Kidney (tissue), 14 donors: ENCODE measurements around the gene DDX5. TPM values are rescaled to one million over a fixed set of nuclear protein-coding genes. Genes with fewer than 3 reads are reported as not detected.

ENCODE experiments used
- DNase-seq, 5 donors: peaks; one replicate each; pipeline ENCODE4 v3.0.0-alpha.2; 2013 to 2020
- FAIRE-seq: peaks from 2 replicates; lab custom pipeline; 2012; peaks lifted over from hg19 to GRCh38; lab: Jason Lieb, UNC
- H3K27ac ChIP-seq, 2 donors: one replicate each; pipeline ENCODE4 v1.7.0; 2013; ENCODE audit warnings: low read depth in 2 of 2, low read length in 2 of 2, inconsistent platforms in 1 of 2
- H3K27me3 ChIP-seq: one replicate; pipeline ENCODE4 v1.7.1; 2013; ENCODE audit warnings: low read length, inconsistent platforms; ENCODE audit not compliant: control insufficient read depth, insufficient read depth
- H3K36me3 ChIP-seq, 3 donors: one replicate each; pipeline versions ENCODE4 v1.7.0 to v1.7.1; 2013; ENCODE audit warnings: low read length in 3 of 3, control low read depth in 1 of 3, inconsistent platforms in 1 of 3; ENCODE audit not compliant: insufficient read depth in 3 of 3, control insufficient read depth in 2 of 3
- H3K4me1 ChIP-seq, 3 donors: one replicate each; pipeline versions ENCODE4 v1.7.0 to v1.7.1; 2013; ENCODE audit warnings: low read length in 3 of 3, inconsistent platforms in 1 of 3, low read depth in 1 of 3; ENCODE audit not compliant: control insufficient read depth in 2 of 3, insufficient read depth in 2 of 3
- H3K4me3 ChIP-seq, 3 donors: one replicate each; pipeline versions ENCODE4 v1.7.0 to v1.8.1; 2013; ENCODE audit warnings: low read length in 3 of 3, control low read depth in 1 of 3, inconsistent platforms in 1 of 3
- H3K9ac ChIP-seq, 3 donors: one replicate each; pipeline versions ENCODE4 v1.7.0 to v1.7.1; 2013; ENCODE audit warnings: low read length in 3 of 3, control low read depth in 1 of 3, inconsistent platforms in 1 of 3
- H3K9me3 ChIP-seq, 3 donors: one replicate each; pipeline versions ENCODE4 v1.7.0 to v1.7.1; 2013; ENCODE audit warnings: low read length in 3 of 3, control low read depth in 1 of 3, inconsistent platforms in 1 of 3; ENCODE audit not compliant: control insufficient read depth in 2 of 3, insufficient read depth in 1 of 3
- intact Hi-C: fragments of 100-400 bp; cut with DNase I; formaldehyde crosslinking; loops from one replicate; pipeline ENCODE4 v1.11.1; 2022
- polyA plus RNA-seq: library from polyadenylated mRNA; stranded (reverse); fragments of 350-450 nt; fragmentation: Illumina TruSeq; extraction: RNeasy Lipid Tissue Mini Kit (QIAGEN cat#74804); gene quantifications from one replicate; pipeline ENCODE4 v1.2.3, GENCODE V29; 2014; ENCODE audit warnings: low read depth, low replicate concordance; ENCODE audit not compliant: insufficient read depth
- total RNA-seq: library from RNA; stranded (reverse); fragmentation: NEBNext Ultra II Directional; extraction: Animal tissue kit (Norgen Biotek cat#: 25700); gene quantifications from one replicate; pipeline ENCODE4 v1.2.1, GENCODE V29; 2021
- TF ChIP-seq, protein P1 (sequence below): IDR thresholded peaks from 3 replicates; pipeline ENCODE4 v1.5.1; 2012; ENCODE audit warnings: mild to moderate bottlenecking, moderate library complexity, borderline replicate concordance; ENCODE audit not compliant: insufficient read depth; ENCODE audit errors: extremely low read depth
- donor health status: control.
- donor health status: control.
- donor health status: control.
- donor health status: control.
- donor health status: control.
- donor health status: DM: yes; HTN: yes; CAD: no.
- donor health status: Normal renal cell carcinoma (clear cell type).

DDX5 gene
- total and polyA plus RNA-seq, 2 donors from 2014 or later: 343 to 769 TPM

DNA sequence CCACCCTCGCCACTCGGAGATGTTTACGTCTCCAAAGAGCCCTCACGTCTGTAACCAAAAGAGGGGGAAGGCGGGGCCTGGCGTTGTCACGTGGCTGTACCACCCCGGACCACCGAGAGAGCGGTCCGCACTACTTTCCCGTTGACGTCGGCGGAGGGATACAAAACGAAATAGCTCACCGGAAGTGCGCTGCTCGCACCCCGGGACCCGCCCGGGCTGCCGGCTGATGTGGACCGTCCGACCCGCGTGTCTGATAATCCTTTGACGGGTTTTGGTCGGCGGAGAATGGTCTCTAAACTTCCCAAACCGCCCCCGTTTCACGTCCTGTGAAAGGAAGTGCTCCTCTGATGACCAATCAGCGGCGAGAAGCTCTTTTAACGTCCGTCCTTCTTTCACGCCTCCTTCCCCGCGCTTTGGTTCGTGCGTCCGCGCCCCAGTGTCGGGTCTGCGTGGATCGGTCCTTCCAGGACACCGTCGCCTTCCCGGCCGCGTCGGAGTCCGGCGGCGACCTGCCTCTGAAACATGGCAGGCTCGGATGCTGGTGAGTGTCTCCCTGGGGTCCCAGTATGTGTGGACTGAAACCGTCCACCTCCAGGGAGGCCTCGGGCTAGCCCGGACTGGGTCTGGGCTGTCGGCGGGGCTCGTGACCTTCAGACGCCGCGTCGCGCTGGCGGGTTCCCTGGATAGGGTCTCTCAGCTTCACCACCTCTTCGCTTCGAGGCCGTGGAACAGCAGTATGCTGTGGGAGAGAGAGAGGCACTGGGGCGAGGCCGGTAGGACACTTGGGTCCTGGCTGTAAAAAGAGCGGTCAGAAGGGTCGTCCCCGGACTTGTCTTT, 705 bp upstream of the DDX5 start, which contains the start of gene CEP95:
Gene CEP95 (plus strand): TSS at position 402 of the 837 bp plus-strand sequence. CDS start 121 bp downstream, at position 523.
- Histone ChIP-seq H3K36me3 (peaks cover 20 to 40% (median 31%) of the 10 kb centered on the region in 3 donors), H3K27me3 (no peaks in the 10 kb centered on the region), H3K9ac (peak within 1 kb of the TSS; percentile 98 to 100 (median 100)), H3K4me1 (peaks cover 3 to 22% (median 20%) of the 10 kb centered on the region in 3 donors), H3K9me3 (no peaks in the 10 kb centered on the region), H3K27ac (peak within 1 kb of the TSS; percentile 100), H3K4me3 (peak within 1 kb of the TSS; percentile 92 to 99 (median 93))
- DNase-seq: peak in 3 of 5 donors; percentile 99
- TF ChIP-seq, protein P1, sequence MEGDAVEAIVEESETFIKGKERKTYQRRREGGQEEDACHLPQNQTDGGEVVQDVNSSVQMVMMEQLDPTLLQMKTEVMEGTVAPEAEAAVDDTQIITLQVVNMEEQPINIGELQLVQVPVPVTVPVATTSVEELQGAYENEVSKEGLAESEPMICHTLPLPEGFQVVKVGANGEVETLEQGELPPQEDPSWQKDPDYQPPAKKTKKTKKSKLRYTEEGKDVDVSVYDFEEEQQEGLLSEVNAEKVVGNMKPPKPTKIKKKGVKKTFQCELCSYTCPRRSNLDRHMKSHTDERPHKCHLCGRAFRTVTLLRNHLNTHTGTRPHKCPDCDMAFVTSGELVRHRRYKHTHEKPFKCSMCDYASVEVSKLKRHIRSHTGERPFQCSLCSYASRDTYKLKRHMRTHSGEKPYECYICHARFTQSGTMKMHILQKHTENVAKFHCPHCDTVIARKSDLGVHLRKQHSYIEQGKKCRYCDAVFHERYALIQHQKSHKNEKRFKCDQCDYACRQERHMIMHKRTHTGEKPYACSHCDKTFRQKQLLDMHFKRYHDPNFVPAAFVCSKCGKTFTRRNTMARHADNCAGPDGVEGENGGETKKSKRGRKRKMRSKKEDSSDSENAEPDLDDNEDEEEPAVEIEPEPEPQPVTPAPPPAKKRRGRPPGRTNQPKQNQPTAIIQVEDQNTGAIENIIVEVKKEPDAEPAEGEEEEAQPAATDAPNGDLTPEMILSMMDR: no peak
- intact Hi-C loops: no loop called here
- no peak for FAIRE-seq

DNA sequence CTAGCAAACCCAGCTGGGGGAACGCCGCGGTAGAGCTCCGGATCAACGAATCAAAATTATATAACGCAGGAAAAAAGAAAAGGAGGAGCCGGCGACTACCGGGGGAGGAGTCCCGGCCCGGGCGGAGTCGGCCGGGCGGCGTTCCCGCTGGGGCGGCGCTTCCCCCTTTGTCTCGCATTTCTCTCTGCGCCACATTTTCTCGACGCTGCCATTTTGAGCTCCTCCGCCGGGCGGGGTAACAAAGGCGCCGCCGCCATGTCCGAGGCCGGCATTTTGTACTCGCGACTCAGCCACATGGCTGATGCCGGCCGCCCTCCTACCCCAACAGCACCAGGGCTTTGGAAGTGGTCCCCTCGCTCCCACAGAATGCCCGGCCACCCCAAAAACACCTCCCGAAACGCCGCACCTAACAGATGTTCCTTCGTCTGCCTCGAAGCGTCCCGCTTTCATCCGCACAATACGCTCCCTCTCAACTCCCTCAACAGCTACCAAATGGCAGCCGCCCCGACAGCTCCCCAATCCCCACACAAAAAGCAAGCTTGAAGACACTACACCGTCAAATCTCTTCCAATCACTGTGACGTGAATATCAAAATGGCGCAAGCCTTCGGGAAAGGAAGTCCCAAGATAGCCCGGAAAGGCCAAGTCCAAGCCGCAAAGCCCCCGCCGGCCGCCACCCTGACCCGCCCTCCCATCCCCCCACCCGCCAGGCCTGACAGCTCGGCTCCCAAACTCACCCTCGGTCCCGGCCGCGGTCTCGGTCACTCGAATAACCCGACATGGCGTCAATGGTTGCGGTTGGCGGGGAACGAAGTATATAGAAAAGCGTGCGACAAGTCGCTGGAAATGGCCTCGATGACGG, 519 bp downstream of the DDX5 start:
- Histone ChIP-seq H3K27me3 (no peaks in the 10 kb centered on the region), H3K4me3 (peak overlapping the region; percentile 92 to 99 (median 93)), H3K36me3 (peaks cover 31 to 50% (median 40%) of the 10 kb centered on the region in 3 donors), H3K27ac (peak overlapping the region; percentile 100), H3K9ac (peak overlapping the region; percentile 98 to 100 (median 100)), H3K4me1 (peaks cover 3 to 23% (median 22%) of the 10 kb centered on the region in 3 donors), H3K9me3 (no peaks in the 10 kb centered on the region)
- TF ChIP-seq, protein P1: no peak
- no peak for FAIRE-seq
- DNase-seq: peak; percentile 93 to 98 (median 96)
- intact Hi-C loops: no loop called here

DNA sequence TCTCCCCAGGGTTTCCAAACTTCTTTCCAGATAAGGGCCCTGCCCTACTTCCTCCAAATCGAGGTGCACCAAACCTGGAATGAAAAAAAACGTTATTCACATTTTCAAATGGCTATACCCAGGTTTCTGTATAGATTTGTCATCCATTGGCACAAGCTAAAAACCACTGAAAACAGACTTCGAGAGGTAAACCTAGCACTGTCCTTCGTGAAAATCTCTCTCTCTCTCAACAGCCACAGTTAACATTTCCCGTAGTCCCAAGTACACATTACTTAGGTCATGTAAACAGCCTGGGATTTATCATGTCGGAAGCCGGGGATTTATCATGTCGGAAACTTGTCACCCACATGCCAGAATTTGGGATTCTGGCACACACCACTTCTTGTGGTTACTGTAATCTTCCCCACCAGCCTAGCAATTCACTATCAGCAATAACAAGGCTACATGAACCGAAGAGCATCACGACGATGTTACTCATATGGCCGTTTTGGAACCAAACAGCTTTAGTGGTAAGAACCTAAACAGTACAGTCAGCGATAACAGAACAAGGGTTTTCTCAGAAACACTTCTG, 1.2 kb downstream of the DDX5 start:
- Histone ChIP-seq H3K27ac (peak overlapping the region; percentile 100), H3K36me3 (peaks cover 38 to 53% (median 43%) of the 10 kb centered on the region in 3 donors), H3K9ac (peak overlapping the region; percentile 65 to 100 (median 93)), H3K4me3 (peak overlapping the region; percentile 92 to 99 (median 93)), H3K4me1 (peaks cover 3 to 28% (median 22%) of the 10 kb centered on the region in 3 donors), H3K9me3 (no peaks in the 10 kb centered on the region), H3K27me3 (no peaks in the 10 kb centered on the region)
- FAIRE-seq (no peak), DNase-seq (peak in 1 of 5 donors; percentile 68)
- TF ChIP-seq, protein P1: no peak
- intact Hi-C loops: no loop called here
